Spleen (tissue), 11 donors: ENCODE measurements around the gene POLR2J. TPM values are rescaled to one million over a fixed set of nuclear protein-coding genes. Genes with fewer than 3 reads are reported as not detected.
"Not testable (repeated sequence)": the region's sequence is repeated elsewhere in the genome, so short reads cannot be mapped to it uniquely, and the experiment has no call there.

Source experiments
- DNase-seq: peaks from one replicate; pipeline ENCODE4 v3.0.0-alpha.2; 2020
- H3K27ac ChIP-seq, 8 donors: fragments of 200-600 bp; sonication (generic) in 7 of 8; 1 replicate in 4 of 8; 2 replicates in 4 of 8; pipeline versions ENCODE4 v1.5.0 to v1.8.0; 2016 to 2021; ENCODE audit warnings: inconsistent platforms in 4 of 8, mild to moderate bottlenecking in 4 of 8, moderate library complexity in 1 of 8
- H3K27me3 ChIP-seq, 7 donors: fragments of 200-600 bp; sonication (generic) in 6 of 7; replicated peaks in 1 of 7; 1 replicate in 4 of 7; 2 replicates in 3 of 7; pipeline versions ENCODE4 v1.5.0 to v1.8.0; 2016 to 2021; ENCODE audit warnings: inconsistent platforms in 3 of 7, mild to moderate bottlenecking in 1 of 7
- H3K36me3 ChIP-seq, 6 donors: fragments of 200-600 bp; sonication (generic) in 5 of 6; 1 replicate in 4 of 6; 2 replicates in 2 of 6; pipeline versions ENCODE4 v1.5.0 to v1.8.0; 2016 to 2021; ENCODE audit warnings: inconsistent platforms in 2 of 6
- H3K4me1 ChIP-seq, 6 donors: fragments of 200-600 bp; sonication (generic) in 5 of 6; 1 replicate in 3 of 6; 2 replicates in 3 of 6; pipeline versions ENCODE4 v1.5.0 to v1.8.0; 2016 to 2021; ENCODE audit warnings: inconsistent platforms in 3 of 6
- H3K4me3 ChIP-seq, 8 donors: fragments of 200-600 bp; sonication (generic) in 7 of 8; 1 replicate in 4 of 8; 2 replicates in 4 of 8; pipeline versions ENCODE4 v1.5.0 to v1.8.0; 2016 to 2021; ENCODE audit warnings: inconsistent platforms in 4 of 8, mild to moderate bottlenecking in 4 of 8, moderate library complexity in 2 of 8
- H3K9me3 ChIP-seq, 8 donors: fragments of 200-600 bp; sonication (generic) in 7 of 8; 1 replicate in 4 of 8; 2 replicates in 4 of 8; pipeline versions ENCODE4 v1.5.0 to v1.8.0; 2016 to 2021; ENCODE audit warnings: inconsistent platforms in 4 of 8
- POLR2A ChIP-seq, 3 donors: fragments of 450-650 bp; IDR thresholded peaks; one replicate each; pipeline ENCODE4 v1.5.1; 2017; ENCODE audit warnings: antibody characterized with exemption in 3 of 3, mild to moderate bottlenecking in 1 of 3
- POLR2AphosphoS5 ChIP-seq, 3 donors: sonication (generic); formaldehyde crosslinking; IDR thresholded peaks; one replicate each; pipeline ENCODE4 v1.5.1; 2017; ENCODE audit warnings: antibody characterized with exemption in 3 of 3
- WGBS, 5 donors: extraction: QIAGEN DNeasy Blood & Tissue Kit in 3 of 5; methylation state at CpG; one replicate each; pipeline versions ENCODE4 v1.1.5 to v1.1.7; 2013 to 2018; 5-methylcytosine and 5-hydroxymethylcytosine counted together
- intact Hi-C: fragments of 100-400 bp; cut with DNase I; formaldehyde crosslinking; loops from one replicate; pipeline ENCODE4 v1.15.0; 2023; ENCODE audit warnings: low total_unique reads
- polyA plus RNA-seq, 3 donors: library from polyadenylated mRNA; stranded (reverse); fragments of 200-250 nt; gene quantifications; one replicate each; pipeline ENCODE4 v1.2.1, GENCODE V29; 2013
- total RNA-seq, 7 donors: library from RNA; depleted of rRNA in 3 of 7; stranded (reverse); fragments of >200 nt in 3 of 7; fragmentation: NEBNext Ultra II Directional in 4 of 7; extraction: Animal tissue kit (Norgen Biotek cat#: 25700) in 4 of 7; gene quantifications; one replicate each; pipeline versions ENCODE4 v1.1.0 to v1.2.1, GENCODE V29; 2016 to 2021
- TF ChIP-seq, protein P1 (sequence below), 11 experiments: fragments of 200-600 bp in 7 of 11; fragments of 450-650 bp in 4 of 11; sonication (generic) in 4 of 11; IDR thresholded peaks in 8 of 11; conservative IDR thresholded peaks in 3 of 11; 1 replicate in 7 of 11; 2 replicates in 4 of 11; pipeline versions ENCODE4 v1.4.0 to v1.8.0; 2016 to 2021; ENCODE audit warnings: antibody characterized with exemption in 11 of 11, inconsistent platforms in 4 of 11, mild to moderate bottlenecking in 1 of 11
- donor health status: healthy with polysubstance abuse.
- donor health status: DM: no; HTN: no; CAD: no; lungs with moderate emphysema.
- donor health status: DM: no; HTN: no; CAD: no.
- donor health status: Bipolar disorder and iron deficiency.
- donor health status: healthy.
- donor health status: DM: no; HTN: no; CAD: no.
- donor health status: DM: yes; HTN: yes; CAD: no.

POLR2J gene
- total and polyA plus RNA-seq, 10 donors, result 8.4 to 98.8 (median 32.2) TPM

DNA sequence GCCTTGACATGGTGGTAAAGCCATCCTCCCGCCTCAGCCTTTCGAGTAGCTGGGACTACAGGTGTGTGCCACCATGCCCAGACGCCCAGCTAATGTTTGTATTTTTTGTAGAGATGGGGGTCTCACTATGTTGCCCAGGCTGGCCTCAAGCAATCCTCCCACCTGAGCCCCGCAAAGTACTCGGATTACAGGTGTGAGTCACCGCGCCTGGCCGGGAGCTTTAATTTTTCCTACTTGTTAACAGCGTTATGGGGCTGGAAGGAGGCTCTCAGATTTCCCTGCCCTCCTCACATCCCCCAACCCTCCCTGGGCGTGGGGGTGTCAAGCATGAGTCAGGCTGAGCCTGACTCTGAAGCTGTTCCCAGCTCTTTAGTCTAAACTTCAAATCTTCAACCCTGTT, 22.4 kb downstream of the POLR2J start:
- no peak for TF ChIP-seq POLR2AphosphoS5 (IDR thresholded peaks at IDR 0.05)
- TF ChIP-seq, protein P1, sequence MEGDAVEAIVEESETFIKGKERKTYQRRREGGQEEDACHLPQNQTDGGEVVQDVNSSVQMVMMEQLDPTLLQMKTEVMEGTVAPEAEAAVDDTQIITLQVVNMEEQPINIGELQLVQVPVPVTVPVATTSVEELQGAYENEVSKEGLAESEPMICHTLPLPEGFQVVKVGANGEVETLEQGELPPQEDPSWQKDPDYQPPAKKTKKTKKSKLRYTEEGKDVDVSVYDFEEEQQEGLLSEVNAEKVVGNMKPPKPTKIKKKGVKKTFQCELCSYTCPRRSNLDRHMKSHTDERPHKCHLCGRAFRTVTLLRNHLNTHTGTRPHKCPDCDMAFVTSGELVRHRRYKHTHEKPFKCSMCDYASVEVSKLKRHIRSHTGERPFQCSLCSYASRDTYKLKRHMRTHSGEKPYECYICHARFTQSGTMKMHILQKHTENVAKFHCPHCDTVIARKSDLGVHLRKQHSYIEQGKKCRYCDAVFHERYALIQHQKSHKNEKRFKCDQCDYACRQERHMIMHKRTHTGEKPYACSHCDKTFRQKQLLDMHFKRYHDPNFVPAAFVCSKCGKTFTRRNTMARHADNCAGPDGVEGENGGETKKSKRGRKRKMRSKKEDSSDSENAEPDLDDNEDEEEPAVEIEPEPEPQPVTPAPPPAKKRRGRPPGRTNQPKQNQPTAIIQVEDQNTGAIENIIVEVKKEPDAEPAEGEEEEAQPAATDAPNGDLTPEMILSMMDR (IDR thresholded peaks at IDR 0.05 in 8 of 11, conservative IDR thresholded peaks at IDR 0.05 in 3 of 11), result no peak
- no peak for TF ChIP-seq POLR2A (IDR thresholded peaks at IDR 0.05)
- intact Hi-C loops, result loop anchor here (5.0 kb wide), 1 partner anchor 49 kb away; no protein-coding TSS in a partner anchor
- 93 to 94% (median 94%) methylated on average over 10 of the region's 10 CpGs for WGBS, 5 donors

GRCh38 chr7:102455596-102455995, 23.1 kb downstream of the POLR2J start:
- DNase-seq, result no peak
- peak in 2 of 3 donors; percentile 5 to 64 for TF ChIP-seq POLR2AphosphoS5 (IDR thresholded peaks at IDR 0.05)
- TF ChIP-seq, protein P1 (IDR thresholded peaks at IDR 0.05 in 8 of 11, conservative IDR thresholded peaks at IDR 0.05 in 3 of 11), result no peak
- WGBS, 5 donors, result 84 to 94% (median 90%) methylated on average over 5 to 11 of the region's 11 CpGs
- Histone ChIP-seq H3K4me3 (no peak overlapping the region), H3K36me3 (peaks cover 0 to 53% (median 42%) of the 10 kb centered on the region in 6 donors), H3K27ac (no peak overlapping the region), H3K9me3 (no peaks in the 10 kb centered on the region), H3K27me3 (no peaks in the 10 kb centered on the region), H3K4me1 (peaks cover 0 to 9% (median 0%) of the 10 kb centered on the region in 6 donors)
- intact Hi-C loops, result loop anchor here (5.0 kb wide), 1 partner anchor 48 kb away; no protein-coding TSS in a partner anchor

More for the DNA sequence above, 22.4 kb downstream of the POLR2J start:
- no peaks in the 10 kb centered on the region for H3K27me3 ChIP-seq
- no peak for DNase-seq
- H3K9me3 ChIP-seq, result no peaks in the 10 kb centered on the region
- H3K36me3 ChIP-seq, result peaks cover 0 to 53% (median 42%) of the 10 kb centered on the region in 6 donors
- H3K27ac ChIP-seq, result no peak overlapping the region
- H3K4me1 ChIP-seq, result peaks cover 0 to 13% (median 0%) of the 10 kb centered on the region in 6 donors
- no peak overlapping the region for H3K4me3 ChIP-seq

GRCh38 chr7:102454932-102455331, 23.8 kb downstream of the POLR2J start:
- WGBS, 5 donors, result 85 to 90% (median 89%) methylated on average over 10 of the region's 10 CpGs
- H3K27me3 ChIP-seq, DNase-seq, H3K9me3 ChIP-seq, H3K4me3 ChIP-seq, H3K4me1 ChIP-seq, H3K27ac ChIP-seq: not testable (repeated sequence)
- intact Hi-C loops, result loop anchor here (5.0 kb wide), 1 partner anchor 48 kb away; no protein-coding TSS in a partner anchor
- peak in 1 of 3 donors; percentile 8 for TF ChIP-seq POLR2AphosphoS5 (IDR thresholded peaks at IDR 0.05)
- H3K36me3 ChIP-seq, result peaks cover 0 to 53% (median 42%) of the 10 kb centered on the region in 6 donors

- intact Hi-C loops, result no loop called here
- Histone ChIP-seq H3K36me3 (peaks cover 0 to 53% (median 41%) of the 10 kb centered on the region in 6 donors), H3K27me3 (no peaks in the 10 kb centered on the region), H3K27ac (no peak overlapping the region), H3K9me3 (no peaks in the 10 kb centered on the region), H3K4me3 (no peak overlapping the region), H3K4me1 (peaks cover 0 to 11% (median 3%) of the 10 kb centered on the region in 6 donors)
- 66 to 76% (median 75%) methylated on average over 9 to 12 of the region's 12 CpGs for WGBS, 5 donors
- no peak for DNase-seq
- TF ChIP-seq POLR2AphosphoS5 (IDR thresholded peaks at IDR 0.05), result peak in 1 of 3 donors; percentile 11
- TF ChIP-seq POLR2A (IDR thresholded peaks at IDR 0.05), result no peak
These were observed 24.3 kb downstream of the POLR2J start for GRCh38 chr7:102454468-102454867.

- Histone ChIP-seq H3K27me3 (no peaks in the 10 kb centered on the region), H3K4me3 (no peak overlapping the region), H3K36me3 (peaks cover 0 to 53% (median 39%) of the 10 kb centered on the region in 6 donors), H3K9me3 (no peaks in the 10 kb centered on the region), H3K4me1 (peaks cover 0 to 18% (median 3%) of the 10 kb centered on the region in 6 donors), H3K27ac (no peak overlapping the region)
- intact Hi-C loops, result no loop called here
- no peak for DNase-seq
- 74 to 88% (median 85%) methylated on average over 3 to 7 of the region's 7 CpGs for whole genome bisulfite sequencing, 5 donors
- TF ChIP-seq POLR2AphosphoS5 (IDR thresholded peaks at IDR 0.05) (peak in 2 of 3 donors; percentile 13 to 43), POLR2A (IDR thresholded peaks at IDR 0.05) (no peak)
- TF ChIP-seq, protein P1 (IDR thresholded peaks at IDR 0.05 in 8 of 11, conservative IDR thresholded peaks at IDR 0.05 in 3 of 11), result no peak
These were observed 25.4 kb downstream of the POLR2J start for GRCh38 chr7:102453319-102453718.
